H9 (cell line): ENCODE results near the gene TSC1. TPM values are rescaled to one million over a fixed set of nuclear protein-coding genes. Genes with fewer than 3 reads are reported as not detected.

Experiments
- DNase-seq: peaks from one replicate; pipeline ENCODE4 v3.0.0-alpha.2; 2017
- H2AFZ ChIP-seq: one replicate; pipeline ENCODE4 v1.6.1; 2013; ENCODE audit warnings: mild to moderate bottlenecking, low read length, control low read depth, moderate library complexity
- H2AK5ac ChIP-seq: 2 replicates; pipeline ENCODE4 v1.6.1; 2013; ENCODE audit warnings: low read length, control low read depth, mixed read lengths; ENCODE audit not compliant: insufficient read length
- H2BK120ac ChIP-seq: one replicate; pipeline ENCODE4 v1.6.1; 2013; ENCODE audit warnings: low read depth, mild to moderate bottlenecking, low read length, control low read depth, inconsistent platforms; ENCODE audit not compliant: poor library complexity, severe bottlenecking
- H2BK12ac ChIP-seq: 2 replicates; pipeline ENCODE4 v1.6.1; 2013; ENCODE audit warnings: low read length, control low read depth, mixed read lengths, low read depth; ENCODE audit not compliant: insufficient read length
- H2BK15ac ChIP-seq: 2 replicates; pipeline ENCODE4 v1.6.1; 2013; ENCODE audit warnings: low read depth, low read length, control low read depth
- H2BK20ac ChIP-seq: one replicate; pipeline ENCODE4 v1.6.1; 2013; ENCODE audit warnings: low read depth, mild to moderate bottlenecking, low read length, control low read depth, inconsistent platforms; ENCODE audit not compliant: poor library complexity, severe bottlenecking
- H2BK5ac ChIP-seq: 2 replicates; pipeline ENCODE4 v1.6.1; 2013; ENCODE audit warnings: low read length, control low read depth, mixed read lengths; ENCODE audit not compliant: insufficient read length
- H3K14ac ChIP-seq: 2 replicates; pipeline ENCODE4 v1.6.1; 2013; ENCODE audit warnings: low read length, control low read depth; ENCODE audit not compliant: insufficient read depth
- H3K18ac ChIP-seq: 2 replicates; pipeline ENCODE4 v1.6.1; 2013; ENCODE audit warnings: low read depth, mild to moderate bottlenecking, mixed read lengths, low read length, control low read depth; ENCODE audit not compliant: insufficient read length
- H3K23ac ChIP-seq: 2 replicates; pipeline ENCODE4 v1.6.1; 2013; ENCODE audit warnings: low read length, control low read depth, mixed read lengths, low read depth; ENCODE audit not compliant: insufficient read length
- H3K23me2 ChIP-seq: 2 replicates; pipeline ENCODE4 v1.6.1; 2013; ENCODE audit warnings: low read depth, mild to moderate bottlenecking, mixed read lengths, low read length, control low read depth; ENCODE audit not compliant: insufficient read length, poor library complexity, severe bottlenecking
- H3K27ac ChIP-seq: 2 replicates; pipeline ENCODE4 v1.5.1; 2013; ENCODE audit warnings: low read length, control low read depth, mixed read lengths, low read depth; ENCODE audit not compliant: insufficient read length
- H3K27me3 ChIP-seq: 2 replicates; pipeline ENCODE4 v1.6.1; 2013; ENCODE audit warnings: low read length, control low read depth, inconsistent platforms; ENCODE audit not compliant: insufficient read depth
- H3K4ac ChIP-seq: 2 replicates; pipeline ENCODE4 v1.6.1; 2013; ENCODE audit warnings: low read depth, mild to moderate bottlenecking, control low read depth, inconsistent platforms, low read length, moderate library complexity
- H3K4me1 ChIP-seq: 2 replicates; pipeline ENCODE4 v1.6.1; 2013; ENCODE audit warnings: low read length, control low read depth, inconsistent platforms; ENCODE audit not compliant: insufficient read depth
- H3K4me2 ChIP-seq: 2 replicates; pipeline ENCODE4 v1.6.1; 2013; ENCODE audit warnings: low read length, control low read depth, mixed read lengths; ENCODE audit not compliant: insufficient read length, insufficient read depth
- H3K56ac ChIP-seq: 2 replicates; pipeline ENCODE4 v1.6.1; 2013; ENCODE audit warnings: low read depth, mild to moderate bottlenecking, mixed read lengths, low read length, control low read depth; ENCODE audit not compliant: insufficient read length
- H3K79me1 ChIP-seq: 2 replicates; pipeline ENCODE4 v1.6.1; 2013; ENCODE audit warnings: low read depth, mild to moderate bottlenecking, moderate library complexity, low read length, control low read depth, inconsistent platforms; ENCODE audit not compliant: insufficient read depth, poor library complexity, severe bottlenecking
- H3K79me2 ChIP-seq: 2 replicates; pipeline ENCODE4 v1.6.1; 2013; ENCODE audit warnings: low read length, control low read depth, inconsistent platforms; ENCODE audit not compliant: insufficient read depth
- H3K9ac ChIP-seq: 2 replicates; pipeline ENCODE4 v1.6.1; 2013; ENCODE audit warnings: low read length, control low read depth, mixed read lengths; ENCODE audit not compliant: insufficient read length; ENCODE audit errors: extremely low read depth
- H3K9me3 ChIP-seq: one replicate; pipeline ENCODE4 v1.6.1; 2013; ENCODE audit warnings: low read depth, low read length, inconsistent platforms; ENCODE audit not compliant: control insufficient read depth
- H3T11ph ChIP-seq: one replicate; pipeline ENCODE4 v1.6.1; 2013; ENCODE audit warnings: mild to moderate bottlenecking, low read length, control low read depth, inconsistent platforms
- H4K20me1 ChIP-seq: one replicate; pipeline ENCODE4 v1.6.1; 2013; ENCODE audit not compliant: control insufficient read depth, insufficient read length, insufficient read depth
- H4K5ac ChIP-seq: 2 replicates; pipeline ENCODE4 v1.6.1; 2013; ENCODE audit warnings: low read depth, mild to moderate bottlenecking, mixed read lengths, low read length, control low read depth; ENCODE audit not compliant: insufficient read length
- H4K8ac ChIP-seq: replicated peaks from 2 replicates; pipeline ENCODE4 v1.6.1; 2013; ENCODE audit warnings: low read length, control low read depth, mixed read lengths, low read depth; ENCODE audit not compliant: insufficient read length
- H4K91ac ChIP-seq: 2 replicates; pipeline ENCODE4 v1.6.1; 2013; ENCODE audit warnings: low read depth, mild to moderate bottlenecking, moderate library complexity, mixed read lengths, low read length, control low read depth; ENCODE audit not compliant: insufficient read length
- H3K27ac Mint-ChIP-seq, 3 experiments: 2 replicates in 2 of 3; 3 replicates in 1 of 3; pipeline ENCODE4 v1.8.0; 2020 to 2021; ENCODE audit warnings: mixed read lengths in 3 of 3, mild to moderate bottlenecking in 1 of 3, moderate library complexity in 1 of 3
- H3K27me3 Mint-ChIP-seq: 2 replicates; pipeline ENCODE4 v1.8.0; 2021; ENCODE audit warnings: low read depth, mild to moderate bottlenecking, moderate library complexity, mixed read lengths
- H3K36me3 Mint-ChIP-seq, 3 experiments: 2 replicates in 2 of 3; 3 replicates in 1 of 3; pipeline ENCODE4 v1.8.0; 2020 to 2021; ENCODE audit warnings: low read depth in 3 of 3, mixed read lengths in 3 of 3; ENCODE audit not compliant: insufficient read depth in 1 of 3
- H3K4me1 Mint-ChIP-seq, 2 experiments: 2 replicates each; pipeline ENCODE4 v1.8.0; 2020; ENCODE audit warnings: mixed read lengths in 2 of 2
- H3K4me3 Mint-ChIP-seq, 2 experiments: 2 replicates in 1 of 2; 3 replicates in 1 of 2; pipeline ENCODE4 v1.8.0; 2020 to 2021; ENCODE audit warnings: mild to moderate bottlenecking in 2 of 2, mixed read lengths in 2 of 2, moderate library complexity in 1 of 2
- H3K9me3 Mint-ChIP-seq, 2 experiments: 2 replicates in 1 of 2; 3 replicates in 1 of 2; pipeline ENCODE4 v1.8.0; 2020; ENCODE audit warnings: mild to moderate bottlenecking in 2 of 2, mixed read lengths in 2 of 2, moderate library complexity in 1 of 2
- WGBS: extraction: QIAGEN DNeasy Blood & Tissue Kit; methylation state at CpG from one replicate; pipeline ENCODE4 v1.1.7; 2013; ENCODE audit warnings: missing lambda C conversion rate, low lambda C conversion rate, mixed read lengths; ENCODE audit not compliant: insufficient read length; ENCODE audit errors: extremely low coverage; 5-methylcytosine and 5-hydroxymethylcytosine counted together
- total RNA-seq: library from RNA; stranded (reverse); gene quantifications from 2 replicates; pipeline ENCODE4 v1.2.1, GENCODE V29; 2021
- TF ChIP-seq, protein P1 (sequence below): fragments of 200-600 bp; sonication (generic); conservative IDR thresholded peaks from 3 replicates; pipeline ENCODE4 v1.8.0; 2021; ENCODE audit warnings: antibody characterized with exemption, mild to moderate bottlenecking

Gene TSC1
- total RNA-seq, 1 experiment from 2014 or later = 32.7 TPM

DNA sequence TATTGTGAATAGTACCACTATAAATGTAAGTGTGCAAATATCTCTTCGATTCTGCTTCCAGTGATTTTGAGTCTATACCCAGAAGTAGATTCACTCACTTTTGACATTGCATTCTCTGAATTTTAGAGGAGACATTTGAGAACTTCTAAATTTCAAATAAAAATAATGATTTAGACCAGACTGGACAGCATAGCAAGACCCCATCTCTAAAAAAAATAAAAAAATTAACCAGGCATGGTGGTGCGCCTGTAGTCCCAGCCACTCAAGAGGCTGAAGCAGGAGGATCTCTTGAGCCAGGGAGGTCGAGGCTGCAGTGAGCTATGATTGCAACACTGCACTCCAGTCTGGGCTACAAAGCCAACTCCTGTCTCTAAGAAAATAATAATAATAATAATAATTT lies 32.2 kb upstream of the TSC1 start:
- H3K27me3 ChIP-seq = peaks cover 6% of the 10 kb centered on the region; the same call in 1 of the 2 replicates
- H3K23me2 ChIP-seq = no peaks in the 10 kb centered on the region
- H2BK15ac ChIP-seq = no peak overlapping the region
- no peak overlapping the region for H3K14ac ChIP-seq
- no peak overlapping the region for H3T11ph ChIP-seq
- no peaks in the 10 kb centered on the region for H4K20me1 ChIP-seq
- H3K18ac ChIP-seq = no peak overlapping the region
- TF ChIP-seq, protein P1, sequence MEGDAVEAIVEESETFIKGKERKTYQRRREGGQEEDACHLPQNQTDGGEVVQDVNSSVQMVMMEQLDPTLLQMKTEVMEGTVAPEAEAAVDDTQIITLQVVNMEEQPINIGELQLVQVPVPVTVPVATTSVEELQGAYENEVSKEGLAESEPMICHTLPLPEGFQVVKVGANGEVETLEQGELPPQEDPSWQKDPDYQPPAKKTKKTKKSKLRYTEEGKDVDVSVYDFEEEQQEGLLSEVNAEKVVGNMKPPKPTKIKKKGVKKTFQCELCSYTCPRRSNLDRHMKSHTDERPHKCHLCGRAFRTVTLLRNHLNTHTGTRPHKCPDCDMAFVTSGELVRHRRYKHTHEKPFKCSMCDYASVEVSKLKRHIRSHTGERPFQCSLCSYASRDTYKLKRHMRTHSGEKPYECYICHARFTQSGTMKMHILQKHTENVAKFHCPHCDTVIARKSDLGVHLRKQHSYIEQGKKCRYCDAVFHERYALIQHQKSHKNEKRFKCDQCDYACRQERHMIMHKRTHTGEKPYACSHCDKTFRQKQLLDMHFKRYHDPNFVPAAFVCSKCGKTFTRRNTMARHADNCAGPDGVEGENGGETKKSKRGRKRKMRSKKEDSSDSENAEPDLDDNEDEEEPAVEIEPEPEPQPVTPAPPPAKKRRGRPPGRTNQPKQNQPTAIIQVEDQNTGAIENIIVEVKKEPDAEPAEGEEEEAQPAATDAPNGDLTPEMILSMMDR = no peak
- no peak overlapping the region for H4K91ac ChIP-seq
- no peak overlapping the region for H2BK12ac ChIP-seq
- H3K4me1 ChIP-seq = no peaks in the 10 kb centered on the region
- H3K27me3 Mint-ChIP-seq = peaks cover 81% of the 10 kb centered on the region
- H2AK5ac ChIP-seq = no peak overlapping the region
- no peak overlapping the region for H2BK120ac ChIP-seq
- no peaks in the 10 kb centered on the region; a peak in 2 of 5 replicates for H3K9me3 Mint-ChIP-seq
- no peak overlapping the region for H4K5ac ChIP-seq
- no peaks in the 10 kb centered on the region for H3K79me2 ChIP-seq
- H4K8ac ChIP-seq = no peak overlapping the region
- WGBS = no CpG with 5 or more reads among the region's 3 CpGs
- H3K4me3 Mint-ChIP-seq = no peak overlapping the region
- H3K36me3 Mint-ChIP-seq = no peaks in the 10 kb centered on the region
- no peak for DNase-seq
- H3K4me2 ChIP-seq = no peak overlapping the region
- no peak overlapping the region for H3K27ac Mint-ChIP-seq
- no peak overlapping the region for H2AFZ ChIP-seq
- H3K79me1 ChIP-seq = no peaks in the 10 kb centered on the region
- no peak overlapping the region for H3K27ac ChIP-seq
- H2BK20ac ChIP-seq = no peak overlapping the region
- no peak overlapping the region for H3K56ac ChIP-seq
- peaks cover 12 to 21% of the 10 kb centered on the region in 2 experiments for H3K4me1 Mint-ChIP-seq
- no peak overlapping the region for H3K23ac ChIP-seq
- no peaks in the 10 kb centered on the region for H3K9me3 ChIP-seq
- no peak overlapping the region for H3K9ac ChIP-seq
- no peak overlapping the region for H2BK5ac ChIP-seq
- no peak overlapping the region for H3K4ac ChIP-seq
